IMR-90 (cell line): ENCODE results near the gene YKT6. TPM values are rescaled to one million over a fixed set of nuclear protein-coding genes. Genes with fewer than 3 reads are reported as not detected.

Source experiments
- ATAC-seq: fragments of 200-7000 bp; cut with Tn5 transposase; 2 replicates; pipeline ENCODE4 v1.9.1; 2020; ENCODE audit warnings: low read depth, mild to moderate bottlenecking, moderate library complexity
- BruUV-seq: library from RNA; stranded (reverse); fragments of 400-500 nt; replicated peaks from 2 replicates; lab custom pipeline; 2021; lab: Mats Ljungman, UMichigan
- CTCF ChIA-PET: fragments of 300-600 bp; formaldehyde crosslinking; extraction: SDS; loops from one replicate; lab custom pipeline; 2021; ENCODE audit warnings: antibody characterized with exemption; lab: Yijun Ruan, JAX
- POLR2A ChIA-PET: fragments of 300-600 bp; sonication (Branson Sonifier 250); formaldehyde crosslinking; loops from one replicate; lab custom pipeline; 2022; ENCODE audit warnings: antibody characterized with exemption; ENCODE audit not compliant: unreplicated experiment; lab: Charles Lee
- DNase-seq: peaks from one replicate; pipeline ENCODE4 v3.0.0; 2013
- H2AFZ ChIP-seq: replicated peaks from 2 replicates; pipeline ENCODE3; 2013; ENCODE audit warnings: low read length, mild to moderate bottlenecking; ENCODE audit not compliant: poor library complexity
- H2AK5ac ChIP-seq: 2 replicates; pipeline ENCODE4 v1.6.1; 2013; ENCODE audit warnings: low read depth, low read length, inconsistent platforms
- H2AK9ac ChIP-seq: replicated peaks from 2 replicates; pipeline ENCODE3; 2013; ENCODE audit warnings: mild to moderate bottlenecking, low read depth, low read length, moderate library complexity; ENCODE audit not compliant: poor library complexity
- H2BK120ac ChIP-seq: 2 replicates; pipeline ENCODE4 v1.6.1; 2013; ENCODE audit warnings: low read depth, low read length, inconsistent platforms
- H2BK15ac ChIP-seq: 3 replicates; pipeline ENCODE4 v1.6.1; 2013; ENCODE audit warnings: low read depth, low read length, inconsistent platforms
- H2BK20ac ChIP-seq: 2 replicates; pipeline ENCODE4 v1.6.1; 2013; ENCODE audit warnings: low read depth, mild to moderate bottlenecking, inconsistent platforms, low read length, moderate library complexity
- H2BK5ac ChIP-seq: 2 replicates; pipeline ENCODE4 v1.6.1; 2013; ENCODE audit warnings: mild to moderate bottlenecking, low read depth, low read length, inconsistent platforms; ENCODE audit not compliant: poor library complexity, severe bottlenecking
- H3K14ac ChIP-seq: replicated peaks from 2 replicates; pipeline ENCODE4 v1.6.1; 2013; ENCODE audit warnings: low read depth, low read length, inconsistent platforms
- H3K18ac ChIP-seq: 2 replicates; pipeline ENCODE4 v1.6.1; 2013; ENCODE audit warnings: low read depth, low read length, control low read depth
- H3K23ac ChIP-seq: 2 replicates; pipeline ENCODE4 v1.6.1; 2013; ENCODE audit warnings: low read depth, low read length, inconsistent platforms
- H3K27ac ChIP-seq: 2 replicates; pipeline ENCODE4 v1.5.1; 2013; ENCODE audit warnings: mild to moderate bottlenecking, control low read depth, low read length; ENCODE audit not compliant: insufficient read depth
- H3K27me3 ChIP-seq: 2 replicates; pipeline ENCODE4 v1.6.1; 2013; ENCODE audit warnings: low read length; ENCODE audit not compliant: control insufficient read depth, insufficient read depth
- H3K36me3 ChIP-seq: 2 replicates; pipeline ENCODE4 v1.6.1; 2013; ENCODE audit warnings: low read length, mixed read lengths; ENCODE audit not compliant: control insufficient read depth, insufficient read depth
- H3K4ac ChIP-seq: 2 replicates; pipeline ENCODE4 v1.6.1; 2013; ENCODE audit warnings: low read depth, low read length, inconsistent platforms
- H3K4me1 ChIP-seq: 2 replicates; pipeline ENCODE4 v1.6.1; 2013; ENCODE audit warnings: low read length, mixed read lengths; ENCODE audit not compliant: control insufficient read depth, insufficient read depth
- H3K4me2 ChIP-seq: 2 replicates; pipeline ENCODE4 v1.6.1; 2013; ENCODE audit warnings: low read depth, mild to moderate bottlenecking, control low read depth, low read length, moderate library complexity
- H3K4me3 ChIP-seq: 2 replicates; pipeline ENCODE4 v1.5.1; 2013; ENCODE audit warnings: low read depth, mild to moderate bottlenecking, control low read depth, low read length, moderate library complexity; ENCODE audit not compliant: insufficient read depth
- H3K56ac ChIP-seq: 2 replicates; pipeline ENCODE4 v1.6.1; 2013; ENCODE audit warnings: low read length, inconsistent platforms; ENCODE audit not compliant: insufficient read depth; ENCODE audit errors: extremely low read depth
- H3K79me1 ChIP-seq, 2 experiments: 2 replicates each; pipeline ENCODE4 v1.6.1; 2013; ENCODE audit warnings: low read length in 2 of 2, inconsistent platforms in 1 of 2, low read depth in 1 of 2
- H3K9ac ChIP-seq: 2 replicates; pipeline ENCODE4 v1.6.1; 2013; ENCODE audit warnings: low read depth, low read length, control low read depth
- H3K9me1 ChIP-seq: 2 replicates; pipeline ENCODE4 v1.6.1; 2013; ENCODE audit warnings: low read length, inconsistent platforms; ENCODE audit not compliant: insufficient read depth
- H3K9me3 ChIP-seq: 2 replicates; pipeline ENCODE4 v1.6.1; 2013; ENCODE audit warnings: low read length; ENCODE audit not compliant: control insufficient read depth, insufficient read depth
- H4K20me1 ChIP-seq: 2 replicates; pipeline ENCODE4 v1.6.1; 2013; ENCODE audit warnings: low read length, inconsistent platforms; ENCODE audit not compliant: insufficient read depth
- H4K5ac ChIP-seq: 2 replicates; pipeline ENCODE4 v1.6.1; 2013; ENCODE audit warnings: mild to moderate bottlenecking, low read depth, low read length, control low read depth
- H4K8ac ChIP-seq, 2 experiments: 2 replicates each; pipeline ENCODE4 v1.6.1; 2013; ENCODE audit warnings: low read depth in 2 of 2, low read length in 2 of 2, control low read depth in 1 of 2, inconsistent platforms in 1 of 2
- H4K91ac ChIP-seq: 2 replicates; pipeline ENCODE4 v1.6.1; 2013; ENCODE audit warnings: low read depth, low read length, inconsistent platforms; ENCODE audit not compliant: insufficient read depth
- BHLHE40 ChIP-seq: fragments of 150-350 bp; IDR thresholded peaks from 2 replicates; pipeline ENCODE4 v1.6.1; 2016; ENCODE audit warnings: mild to moderate bottlenecking, low read depth, low read length
- CEBPB ChIP-seq: IDR thresholded peaks from 2 replicates; pipeline ENCODE4 v1.6.1; 2012; ENCODE audit warnings: low read depth, low read length, improper control_type of control experiment
- CHD1 ChIP-seq: IDR thresholded peaks from 2 replicates; pipeline ENCODE4 v1.6.1; 2012; ENCODE audit warnings: low read depth, low read length, improper control_type of control experiment
- CTCF ChIP-seq: conservative IDR thresholded peaks from 2 replicates; pipeline ENCODE4 v1.5.1; 2012; ENCODE audit warnings: mild to moderate bottlenecking, low read depth, low read length, improper control_type of control experiment
- ELK1 ChIP-seq: fragments of 150-350 bp; IDR thresholded peaks from 2 replicates; pipeline ENCODE4 v1.6.1; 2016; ENCODE audit warnings: low read depth, mild to moderate bottlenecking, low read length, moderate library complexity, borderline replicate concordance
- FOS ChIP-seq: fragments of 150-350 bp; IDR thresholded peaks from 2 replicates; pipeline ENCODE4 v1.6.1; 2016; ENCODE audit warnings: low read depth, low read length
- MAFK ChIP-seq: IDR thresholded peaks from 2 replicates; pipeline ENCODE4 v1.6.1; 2012; ENCODE audit warnings: low read depth, low read length, improper control_type of control experiment
- MAZ ChIP-seq: IDR thresholded peaks from 2 replicates; pipeline ENCODE4 v1.6.1; 2012; ENCODE audit warnings: low read depth, mild to moderate bottlenecking, low read length, improper control_type of control experiment, moderate library complexity, borderline replicate concordance
- MXI1 ChIP-seq: IDR thresholded peaks from 2 replicates; pipeline ENCODE4 v1.6.1; 2012; ENCODE audit warnings: low read depth, mild to moderate bottlenecking, low read length, moderate library complexity, borderline replicate concordance
- NFE2L2 ChIP-seq: fragments of 150-350 bp; IDR thresholded peaks from 2 replicates; pipeline ENCODE4 v1.6.1; 2016; ENCODE audit warnings: low read depth, mild to moderate bottlenecking, low read length
- POLR2A ChIP-seq: IDR thresholded peaks from 2 replicates; pipeline ENCODE4 v1.6.1; 2012; ENCODE audit warnings: mild to moderate bottlenecking, low read depth, low read length
- RAD21 ChIP-seq: IDR thresholded peaks from 2 replicates; pipeline ENCODE4 v1.6.1; 2012; ENCODE audit warnings: low read length, improper control_type of control experiment
- RCOR1 ChIP-seq: IDR thresholded peaks from 2 replicates; pipeline ENCODE4 v1.6.1; 2012; ENCODE audit warnings: mild to moderate bottlenecking, low read length, improper control_type of control experiment; ENCODE audit not compliant: insufficient replicate concordance
- RFX5 ChIP-seq: IDR thresholded peaks from 2 replicates; pipeline ENCODE4 v1.8.0; 2012; ENCODE audit warnings: low read depth, mild to moderate bottlenecking, low read length, moderate library complexity
- SMC3 ChIP-seq: fragments of 150-350 bp; IDR thresholded peaks from 2 replicates; pipeline ENCODE4 v1.6.1; 2016; ENCODE audit warnings: low read depth, mild to moderate bottlenecking, antibody characterized with exemption, low read length, moderate library complexity
- USF2 ChIP-seq: fragments of 150-350 bp; IDR thresholded peaks from 2 replicates; pipeline ENCODE4 v1.6.1; 2017; ENCODE audit warnings: mild to moderate bottlenecking, antibody characterized with exemption, low read length, low read depth
- WGBS, 2 experiments: methylation state at CpG; one replicate each; pipeline versions ENCODE4 v1.1.5 to v1.1.7; 2013; ENCODE audit warnings: missing lambda C conversion rate in 2 of 2; ENCODE audit not compliant: insufficient read length in 1 of 2; ENCODE audit errors: extremely low coverage in 2 of 2; 5-methylcytosine and 5-hydroxymethylcytosine counted together
- dilution Hi-C: fragments of 300-500 bp; cut with HindIII; formaldehyde crosslinking; loops from one replicate; pipeline ENCODE4 v1.14.3; 2018; ENCODE audit warnings: low sequenced_read_pairs; ENCODE audit not compliant: unreplicated experiment
- in situ Hi-C: fragments of 300-500 bp; cut with MboI; formaldehyde crosslinking; loops from 3 replicates; pipeline ENCODE4 v1.14.3; 2019; ENCODE audit warnings: low sequenced_read_pairs, inconsistent platforms, mixed read lengths
- intact Hi-C: fragments of 100-400 bp; cut with micrococcal nuclease; formaldehyde crosslinking; loops from 2 replicates; pipeline ENCODE4 v1.10.0; 2022
- polyA plus RNA-seq, 3 experiments: library from polyadenylated mRNA; depleted of rRNA; stranded (reverse); fragments of >200 nt; gene quantifications; 2 replicates each; pipeline ENCODE4 v1.2.3, GENCODE V29; 2012; ENCODE audit warnings: low replicate concordance in 1 of 3
- total RNA-seq: library from RNA; depleted of rRNA; stranded (reverse); fragments of >200 nt; gene quantifications from 2 replicates; pipeline ENCODE4 v1.2.3, GENCODE V29; 2012

Gene YKT6
- total and polyA plus RNA-seq, 2 of the 4 experiments (the other 2 are of a cell fraction) = 115 to 120 TPM

- intact Hi-C loops = no loop called here
- no peak overlapping the region for H3K56ac ChIP-seq
- ChIA-PET POLR2A (no interaction called here), CTCF (no interaction called here)
- H3K23ac ChIP-seq = no peak overlapping the region
- H3K4me1 ChIP-seq = no peaks in the 10 kb centered on the region
- in situ Hi-C loops = no loop called here
- H3K9me3 ChIP-seq = peaks cover 3% of the 10 kb centered on the region
- H2AK9ac ChIP-seq = no peak overlapping the region
- no peak overlapping the region for H2BK120ac ChIP-seq
- no peak overlapping the region for H4K91ac ChIP-seq
- H3K79me1 ChIP-seq = no peaks in the 10 kb centered on the region
- no peak overlapping the region for H3K27ac ChIP-seq
- no peak overlapping the region for H3K4ac ChIP-seq
- no peak overlapping the region for H3K14ac ChIP-seq
- no peak overlapping the region for H2BK20ac ChIP-seq
- H3K4me2 ChIP-seq = no peak overlapping the region
- TF ChIP-seq RCOR1 (no peak), MAFK (no peak), CEBPB (no peak), RAD21 (no peak), CTCF (no peak), BHLHE40 (no peak), SMC3 (no peak), MAZ (no peak), RFX5 (no peak), CHD1 (no peak), USF2 (no peak), FOS (no peak), NFE2L2 (no peak), ELK1 (no peak), MXI1 (no peak), POLR2A (no peak)
- H4K5ac ChIP-seq = no peak overlapping the region
- no peak overlapping the region for H2AFZ ChIP-seq
- no peak overlapping the region for H3K18ac ChIP-seq
- H3K9me1 ChIP-seq = no peaks in the 10 kb centered on the region
- no peak overlapping the region for H3K9ac ChIP-seq
- no peak overlapping the region for H2BK15ac ChIP-seq
- no peak for DNase-seq
- no peaks in the 10 kb centered on the region; the same call in 1 of the 2 replicates for H4K20me1 ChIP-seq
- no peak overlapping the region for H2AK5ac ChIP-seq
- H3K4me3 ChIP-seq = no peak overlapping the region
- dilution Hi-C loops = no loop called here
- H3K36me3 ChIP-seq = no peaks in the 10 kb centered on the region
- WGBS, 2 experiments = 63% methylated on average over 3 of the region's 5 CpGs; no CpG with 5 or more reads in 1 of the 2 experiments
- no peak overlapping the region for H4K8ac ChIP-seq
- H3K27me3 ChIP-seq = peaks cover 46% of the 10 kb centered on the region
- H2BK5ac ChIP-seq = no peak overlapping the region
- BruUV-seq = no TSS peak
- no peak for ATAC-seq
These were observed 22.7 kb downstream of the YKT6 start for GRCh38 chr7:44223362-44224079.
